Motor neuron (in vitro differentiated cells): ENCODE results near the gene CPM. TPM values are rescaled to one million over a fixed set of nuclear protein-coding genes. Genes with fewer than 3 reads are reported as not detected.
A peak's percentile ranks its signal among the peaks of the same experiment; 100 is the strongest.
"Not testable (repeated sequence)": the region's sequence is repeated elsewhere in the genome, so short reads cannot be mapped to it uniquely, and the experiment has no call there.

Experiments used
- ATAC-seq, 8 experiments: fragments of 200-7000 bp; cut with Tn5 transposase; replicated peaks in 6 of 8; 2 replicates each; pipeline ENCODE4 v1.8.0; 2021; ENCODE audit warnings: mild to moderate bottlenecking in 8 of 8, moderate library complexity in 8 of 8
- H3K27ac ChIP-seq, 2 donors: fragments of 250-450 bp; sonication (Bioruptor Pico); 2 replicates each; pipeline ENCODE4 v1.9.0; 2021; ENCODE audit warnings: antibody characterized with exemption in 2 of 2, mild to moderate bottlenecking in 2 of 2, moderate library complexity in 1 of 2
- H3K4me1 ChIP-seq, 2 donors: fragments of 250-450 bp; sonication (Bioruptor Pico); replicated peaks in 1 of 2; 2 replicates each; pipeline ENCODE4 v1.6.1; 2021; ENCODE audit warnings: antibody characterized with exemption in 2 of 2, mild to moderate bottlenecking in 2 of 2, moderate library complexity in 1 of 2
- H3K4me3 ChIP-seq, 5 donors: fragments of 250-450 bp; sonication (Bioruptor Pico); 2 replicates each; pipeline ENCODE4 v1.9.0; 2021; ENCODE audit warnings: antibody characterized with exemption in 5 of 5, mild to moderate bottlenecking in 5 of 5, moderate library complexity in 4 of 5
- WGBS, 10 experiments: fragments of 450-650 bp; shearing (Covaris generic); methylation state at CpG; one replicate each; pipeline ENCODE4 v1.0.0; 2022; 5-methylcytosine and 5-hydroxymethylcytosine counted together
- in situ Hi-C, 9 experiments: fragments of 400-800 bp; cut with MboI; loops; one replicate each; pipeline ENCODE4 v1.15.0; 2021; ENCODE audit warnings: low sequenced_read_pairs in 9 of 9, low pct_unique_long_range_greater_than_20kb in 2 of 9; ENCODE audit not compliant: unreplicated experiment in 9 of 9
- total RNA-seq, 8 experiments: library from RNA; unstranded; fragments of 300-600 nt; gene quantifications; 2 replicates each; pipeline versions ENCODE4 v1.2.3 to v1.2.4, GENCODE V29; 2022

CPM gene
- total RNA-seq, 8 experiments from 2014 or later: 0.21 to 28.9 (median 0.59) TPM

DNA sequence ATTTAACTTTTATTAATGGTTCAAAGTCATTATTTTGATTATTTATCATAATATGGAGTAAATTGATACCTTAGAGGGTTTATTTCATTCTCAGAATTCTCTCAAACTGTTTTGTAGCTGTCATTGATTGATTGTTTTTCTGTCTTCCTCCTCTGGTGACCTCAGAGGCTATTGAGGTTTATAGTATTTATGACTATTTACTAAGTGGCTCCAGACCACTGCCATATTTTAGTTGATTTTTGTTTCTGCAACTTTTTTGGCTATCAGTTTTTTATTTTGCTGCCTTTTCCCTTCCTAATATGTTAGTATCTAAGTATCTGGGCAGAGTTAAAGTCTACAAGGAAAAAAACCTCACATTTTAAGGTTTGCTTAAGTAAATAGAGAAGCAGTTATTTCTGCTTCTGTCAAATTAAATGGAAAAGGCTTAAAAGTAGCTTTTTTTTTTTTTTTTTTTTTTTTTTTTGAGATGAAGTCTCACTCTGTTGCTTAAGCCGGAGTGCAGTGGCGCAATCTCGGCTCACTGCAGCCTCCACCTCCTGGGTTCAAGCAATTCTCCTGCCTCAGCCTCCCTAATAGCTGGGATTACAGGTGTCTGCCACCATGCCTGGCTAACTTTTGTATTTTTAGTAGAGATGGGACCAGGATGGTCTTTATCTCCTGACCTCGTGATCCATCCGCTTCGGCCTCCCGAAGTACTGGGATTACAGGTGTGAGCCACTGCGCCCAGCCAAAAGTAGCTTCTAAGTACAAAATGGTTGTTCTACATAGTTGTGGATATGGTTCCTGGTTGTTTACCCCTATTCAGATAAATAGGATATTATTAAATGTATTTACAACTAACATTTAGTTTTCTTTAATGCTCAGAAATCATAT lies 116.8 kb downstream of the CPM start:
- no peak for ATAC-seq
- H3K4me3 ChIP-seq: no peak overlapping the region
- no peaks in the 10 kb centered on the region for H3K4me1 ChIP-seq
- H3K27ac ChIP-seq: no peak overlapping the region
- WGBS, 10 experiments: 88 to 100% (median 98%) methylated on average over 2 to 8 of the region's 8 CpGs; no CpG with 5 or more reads in 1 of the 10 experiments
- in situ Hi-C loops: no loop called here

GRCh38 chr12:68815232-68815927 lies 117.6 kb downstream of the CPM start:
- H3K27ac ChIP-seq: no peak overlapping the region
- WGBS, 10 experiments: 63 to 100% (median 97%) methylated on average over 1 to 5 of the region's 5 CpGs; no CpG with 5 or more reads in 1 of the 10 experiments
- in situ Hi-C loops: no loop called here
- H3K4me1 ChIP-seq: no peaks in the 10 kb centered on the region
- H3K4me3 ChIP-seq: no peak overlapping the region
- ATAC-seq: peak in 3 of 8 experiments; percentile 1 to 20 (median 3)

GRCh38 chr12:68814490-68815231 lies 118.3 kb downstream of the CPM start:
- Histone ChIP-seq H3K4me3 (no peak overlapping the region), H3K27ac (no peak overlapping the region)
- no peak for ATAC-seq

DNA sequence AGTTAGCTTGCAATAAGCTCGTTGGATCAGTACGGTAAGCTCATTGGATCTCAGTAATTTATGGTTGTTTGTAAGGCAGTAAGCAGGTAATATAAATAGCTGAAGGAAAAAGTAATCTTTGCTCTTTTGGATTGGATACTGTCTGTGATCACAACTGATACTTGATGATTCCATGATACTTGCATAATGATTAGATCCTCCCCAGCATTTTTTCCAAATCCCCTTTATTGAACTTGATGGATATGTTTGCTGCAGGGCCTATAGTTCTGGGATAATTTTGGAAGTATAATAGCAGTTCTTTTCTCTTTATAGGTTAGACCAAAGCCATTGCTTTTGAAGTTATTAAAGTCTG lies 119.8 kb downstream of the CPM start:
- WGBS, 10 experiments: 27 to 100% (median 81%) methylated on average over 1 to 2 of the region's 2 CpGs; no CpG with 5 or more reads in 2 of the 10 experiments
- Histone ChIP-seq H3K4me3 (no peak overlapping the region), H3K4me1 (no peaks in the 10 kb centered on the region), H3K27ac (no peak overlapping the region)
- in situ Hi-C loops: no loop called here
- ATAC-seq: no peak

More at GRCh38 chr12:68814490-68815231, 118.3 kb downstream of the CPM start:
- no peaks in the 10 kb centered on the region for H3K4me1 ChIP-seq
- 58 to 100% (median 90%) methylated on average over 2 to 3 of the region's 3 CpGs; no CpG with 5 or more reads in 1 of the 10 experiments for WGBS, 10 experiments
- in situ Hi-C loops: no loop called here

DNA sequence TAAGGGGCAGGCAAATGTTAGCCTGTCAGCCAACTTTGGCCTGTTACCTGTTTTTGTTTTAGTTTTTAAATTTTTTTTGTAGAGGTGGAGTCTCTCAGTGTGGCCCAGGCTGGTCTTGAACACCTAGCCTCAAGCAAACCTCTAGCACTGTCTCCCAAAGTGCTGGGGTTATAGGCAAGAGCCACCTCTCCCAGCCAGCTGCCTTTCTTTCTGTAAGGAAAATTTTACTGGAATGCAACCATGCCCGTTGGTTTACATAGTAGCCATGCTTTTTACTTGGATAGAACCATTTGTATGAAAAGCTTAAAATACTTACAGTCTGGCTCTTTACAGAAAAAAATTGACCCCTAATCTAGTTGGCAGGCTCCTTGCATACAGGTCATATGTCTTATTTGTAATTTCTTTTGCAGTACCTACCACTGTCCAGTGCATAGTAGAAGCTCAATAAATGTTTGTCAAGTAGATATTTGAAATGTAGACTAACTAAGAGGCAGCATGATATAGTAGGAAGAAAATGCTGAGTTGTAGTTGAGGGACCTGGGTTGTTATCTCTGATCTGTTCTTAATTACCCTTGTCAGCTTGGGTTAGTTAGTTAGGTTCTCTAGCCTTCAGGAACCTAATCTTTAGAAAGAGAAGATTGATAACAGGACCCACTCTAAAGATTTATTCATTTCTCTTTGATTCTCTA lies 120.3 kb downstream of the CPM start:
- Histone ChIP-seq H3K27ac (no peak overlapping the region), H3K4me1 (no peaks in the 10 kb centered on the region), H3K4me3 (no peak overlapping the region)
- ATAC-seq: no peak
- in situ Hi-C loops: no loop called here
- 50 to 100% (median 86%) methylated on average over 1 of the region's 1 CpG; no CpG with 5 or more reads in 5 of the 10 experiments for WGBS, 10 experiments

GRCh38 chr12:68811573-68811972 lies 121.4 kb downstream of the CPM start:
- H3K27ac ChIP-seq, H3K4me1 ChIP-seq, in situ Hi-C loops, H3K4me3 ChIP-seq, ATAC-seq: not testable (repeated sequence)
- WGBS, 10 experiments: 41 to 100% (median 88%) methylated on average over 2 to 5 of the region's 6 CpGs; no CpG with 5 or more reads in 2 of the 10 experiments

- H3K4me3 ChIP-seq, ATAC-seq, in situ Hi-C loops, H3K27ac ChIP-seq, H3K4me1 ChIP-seq: not testable (repeated sequence)
- WGBS, 10 experiments: 93 to 100% (median 96%) methylated on average over 1 to 13 of the region's 13 CpGs; no CpG with 5 or more reads in 3 of the 10 experiments
These were observed 123.0 kb downstream of the CPM start for GRCh38 chr12:68810027-68810389.

DNA sequence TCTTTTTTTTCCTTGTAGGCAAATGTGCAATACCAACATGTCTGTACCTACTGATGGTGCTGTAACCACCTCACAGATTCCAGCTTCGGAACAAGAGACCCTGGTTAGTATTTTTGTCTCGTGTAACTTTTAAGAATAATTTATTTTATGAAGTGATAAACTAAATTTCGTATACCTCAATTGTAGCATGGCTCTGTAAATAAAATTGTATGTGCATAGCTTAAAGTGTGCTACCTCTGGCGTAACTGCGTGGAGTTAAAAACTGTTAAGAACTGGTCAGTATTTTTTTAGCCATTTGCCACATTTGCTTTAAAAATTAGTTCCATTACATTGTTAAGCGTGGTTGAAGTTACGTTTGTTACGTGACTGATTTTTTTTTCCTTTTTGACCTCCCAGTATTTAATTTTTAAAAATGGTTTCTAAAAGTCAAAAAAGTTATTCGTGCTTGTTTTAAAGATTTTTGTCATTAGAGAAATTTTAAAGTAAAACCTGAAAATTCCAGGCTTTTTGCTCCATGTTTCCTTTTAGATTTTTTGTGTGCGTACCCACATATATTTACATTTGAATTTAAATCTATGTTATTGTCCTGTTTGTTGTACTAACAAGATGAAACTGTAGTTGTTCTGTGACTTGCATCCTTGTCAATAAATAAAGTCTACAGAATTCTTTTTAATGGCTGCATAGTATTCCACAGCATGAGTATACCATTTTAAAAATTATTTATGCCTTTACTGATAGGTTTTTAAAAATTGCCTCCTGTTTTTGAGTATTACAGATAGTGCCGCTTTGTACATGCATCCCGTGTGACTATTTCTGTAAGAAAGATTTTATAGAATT lies 123.6 kb downstream of the CPM start:
- in situ Hi-C loops: no loop called here
- WGBS, 10 experiments: 50 to 78% (median 63%) methylated on average over 6 to 12 of the region's 12 CpGs
- peak overlapping the region; percentile 59 to 89 (median 82) for H3K4me3 ChIP-seq
- H3K27ac ChIP-seq: peak overlapping the region in 1 of 2 donors; percentile 99
- ATAC-seq: no peak
- no peaks in the 10 kb centered on the region for H3K4me1 ChIP-seq

DNA sequence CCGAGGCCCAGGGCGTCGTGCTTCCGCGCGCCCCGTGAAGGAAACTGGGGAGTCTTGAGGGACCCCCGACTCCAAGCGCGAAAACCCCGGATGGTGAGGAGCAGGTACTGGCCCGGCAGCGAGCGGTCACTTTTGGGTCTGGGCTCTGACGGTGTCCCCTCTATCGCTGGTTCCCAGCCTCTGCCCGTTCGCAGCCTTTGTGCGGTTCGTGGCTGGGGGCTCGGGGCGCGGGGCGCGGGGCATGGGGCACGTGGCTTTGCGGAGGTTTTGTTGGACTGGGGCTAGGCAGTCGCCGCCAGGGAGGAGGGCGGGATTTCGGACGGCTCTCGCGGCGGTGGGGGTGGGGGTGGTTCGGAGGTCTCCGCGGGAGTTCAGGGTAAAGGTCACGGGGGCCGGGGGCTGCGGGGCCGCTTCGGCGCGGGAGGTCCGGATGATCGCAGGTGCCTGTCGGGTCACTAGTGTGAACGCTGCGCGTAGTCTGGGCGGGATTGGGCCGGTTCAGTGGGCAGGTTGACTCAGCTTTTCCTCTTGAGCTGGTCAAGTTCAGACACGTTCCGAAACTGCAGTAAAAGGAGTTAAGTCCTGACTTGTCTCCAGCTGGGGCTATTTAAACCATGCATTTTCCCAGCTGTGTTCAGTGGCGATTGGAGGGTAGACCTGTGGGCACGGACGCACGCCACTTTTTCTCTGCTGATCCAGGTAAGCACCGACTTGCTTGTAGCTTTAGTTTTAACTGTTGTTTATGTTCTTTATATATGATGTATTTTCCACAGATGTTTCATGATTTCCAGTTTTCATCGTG lies 124.4 kb downstream of the CPM start:
- in situ Hi-C loops: no loop called here
- Histone ChIP-seq H3K27ac (peak overlapping the region; percentile 94 to 99), H3K4me3 (peak overlapping the region; percentile 59 to 89 (median 82)), H3K4me1 (no peaks in the 10 kb centered on the region)
- ATAC-seq: peak; percentile 52 to 68 (median 60)
- 0 to 20% (median 0%) methylated on average over 1 to 13 of the region's 61 CpGs; no CpG with 5 or more reads in 2 of the 10 experiments for WGBS, 10 experiments

GRCh38 chr12:68807576-68808387 lies 125.2 kb downstream of the CPM start, which contains the start of gene MDM2:
TSS of gene MDM2 (plus strand) at chr12:68808177. CDS start at chr12:68808478, 301 bp downstream.
- in situ Hi-C loops: no loop called here
- H3K27ac ChIP-seq: peak within 1 kb of the TSS; percentile 94 to 99
- 0 to 31% (median 5%) methylated on average over 5 to 17 of the region's 72 CpGs; no CpG with 5 or more reads in 2 of the 10 experiments for WGBS, 10 experiments
- ATAC-seq: peak; percentile 44 to 93 (median 90)
- no peaks in the 10 kb centered on the region for H3K4me1 ChIP-seq
- H3K4me3 ChIP-seq: peak within 1 kb of the TSS; percentile 59 to 89 (median 82)
